Measurements from ENCODE around the gene PGM5.

The PGM5 gene

GRCh38 chr9:68426755-68427154, 70.3 kb downstream of the PGM5 start:
- Histone ChIP-seq H3K4me3 (ENCODE audit: low read length) (no peak overlapping the region), H3K36me3 (ENCODE audit: control insufficient read depth, insufficient read depth, low read length) (no peaks in the 10 kb centered on the region), H3K9ac (ENCODE audit: low read length) (no peak overlapping the region), H3K27me3 (ENCODE audit: control insufficient read depth, insufficient read depth, low read length) (no peaks in the 10 kb centered on the region), H3K4me1 (ENCODE audit: control insufficient read depth, insufficient read depth, low read length) (peaks cover 52% of the 10 kb centered on the region), H3K27ac (ENCODE audit: low read depth, low read length) (peak overlapping the region; percentile 81)

- H3K27me3 ChIP-seq (ENCODE audit: control insufficient read depth, insufficient read depth, low read length) = no peaks in the 10 kb centered on the region
- H3K4me3 ChIP-seq (ENCODE audit: low read length) = no peak overlapping the region
- H3K27ac ChIP-seq (ENCODE audit: low read depth, low read length) = peak overlapping the region; percentile 81
- peaks cover 52% of the 10 kb centered on the region for H3K4me1 ChIP-seq (ENCODE audit: control insufficient read depth, insufficient read depth, low read length)
- no peak overlapping the region for H3K9ac ChIP-seq (ENCODE audit: low read length)
- no peaks in the 10 kb centered on the region for H3K36me3 ChIP-seq (ENCODE audit: control insufficient read depth, insufficient read depth, low read length)
Measured at GRCh38 chr9:68427216-68427977, 71.0 kb downstream of the PGM5 start.

- H3K4me1 ChIP-seq (ENCODE audit: control insufficient read depth, insufficient read depth, low read length) = peaks cover 56% of the 10 kb centered on the region
- no peaks in the 10 kb centered on the region for H3K27me3 ChIP-seq (ENCODE audit: control insufficient read depth, insufficient read depth, low read length)
- H3K9ac ChIP-seq (ENCODE audit: low read length) = no peak overlapping the region
- H3K4me3 ChIP-seq (ENCODE audit: low read length) = no peak overlapping the region
- peak overlapping the region; percentile 81 for H3K27ac ChIP-seq (ENCODE audit: low read depth, low read length)
- no peaks in the 10 kb centered on the region for H3K36me3 ChIP-seq (ENCODE audit: control insufficient read depth, insufficient read depth, low read length)
Measured at GRCh38 chr9:68428481-68428880, 72.1 kb downstream of the PGM5 start.

- Histone ChIP-seq H3K9ac (ENCODE audit: low read length) (no peak overlapping the region), H3K4me1 (ENCODE audit: control insufficient read depth, insufficient read depth, low read length) (peaks cover 55% of the 10 kb centered on the region), H3K36me3 (ENCODE audit: control insufficient read depth, insufficient read depth, low read length) (no peaks in the 10 kb centered on the region), H3K27me3 (ENCODE audit: control insufficient read depth, insufficient read depth, low read length) (no peaks in the 10 kb centered on the region), H3K27ac (ENCODE audit: low read depth, low read length) (peak overlapping the region; percentile 81), H3K4me3 (ENCODE audit: low read length) (no peak overlapping the region)
Measured at GRCh38 chr9:68429631-68430030, 73.2 kb downstream of the PGM5 start.

GRCh38 chr9:68431307-68431706, 74.9 kb downstream of the PGM5 start:
- Histone ChIP-seq H3K27ac (ENCODE audit: low read depth, low read length) (peak overlapping the region; percentile 87), H3K9ac (ENCODE audit: low read length) (no peak overlapping the region), H3K36me3 (ENCODE audit: control insufficient read depth, insufficient read depth, low read length) (no peaks in the 10 kb centered on the region), H3K4me1 (ENCODE audit: control insufficient read depth, insufficient read depth, low read length) (peaks cover 52% of the 10 kb centered on the region), H3K27me3 (ENCODE audit: control insufficient read depth, insufficient read depth, low read length) (no peaks in the 10 kb centered on the region), H3K4me3 (ENCODE audit: low read length) (no peak overlapping the region)

- H3K4me1 ChIP-seq (ENCODE audit: control insufficient read depth, insufficient read depth, low read length) = peaks cover 40% of the 10 kb centered on the region
- no peak overlapping the region for H3K4me3 ChIP-seq (ENCODE audit: low read length)
- no peaks in the 10 kb centered on the region for H3K36me3 ChIP-seq (ENCODE audit: control insufficient read depth, insufficient read depth, low read length)
- no peak overlapping the region for H3K9ac ChIP-seq (ENCODE audit: low read length)
- H3K27ac ChIP-seq (ENCODE audit: low read depth, low read length) = peak overlapping the region; percentile 87
- H3K27me3 ChIP-seq (ENCODE audit: control insufficient read depth, insufficient read depth, low read length) = no peaks in the 10 kb centered on the region
Measured at GRCh38 chr9:68433531-68434110, 77.2 kb downstream of the PGM5 start.

- no peaks in the 10 kb centered on the region for H3K36me3 ChIP-seq (ENCODE audit: control insufficient read depth, insufficient read depth, low read length)
- no peaks in the 10 kb centered on the region for H3K27me3 ChIP-seq (ENCODE audit: control insufficient read depth, insufficient read depth, low read length)
- peak overlapping the region; percentile 82 for H3K27ac ChIP-seq (ENCODE audit: low read depth, low read length)
- H3K4me1 ChIP-seq (ENCODE audit: control insufficient read depth, insufficient read depth, low read length) = peaks cover 29% of the 10 kb centered on the region
- no peak overlapping the region for H3K4me3 ChIP-seq (ENCODE audit: low read length)
- no peak overlapping the region for H3K9ac ChIP-seq (ENCODE audit: low read length)
Measured at GRCh38 chr9:68437785-68438184, 81.4 kb downstream of the PGM5 start.

GRCh38 chr9:68443624-68444023, 87.2 kb downstream of the PGM5 start:
- Histone ChIP-seq H3K27ac (ENCODE audit: low read depth, low read length) (peak overlapping the region; percentile 94), H3K27me3 (ENCODE audit: control insufficient read depth, insufficient read depth, low read length) (no peaks in the 10 kb centered on the region), H3K4me3 (ENCODE audit: low read length) (no peak overlapping the region), H3K36me3 (ENCODE audit: control insufficient read depth, insufficient read depth, low read length) (no peaks in the 10 kb centered on the region), H3K9ac (ENCODE audit: low read length) (no peak overlapping the region), H3K4me1 (ENCODE audit: control insufficient read depth, insufficient read depth, low read length) (peaks cover 43% of the 10 kb centered on the region)

- Histone ChIP-seq H3K4me3 (ENCODE audit: low read length) (no peak overlapping the region), H3K4me1 (ENCODE audit: control insufficient read depth, insufficient read depth, low read length) (peaks cover 68% of the 10 kb centered on the region), H3K27ac (ENCODE audit: low read depth, low read length) (peak overlapping the region; percentile 94)
Measured at GRCh38 chr9:68446836-68447235, 90.4 kb downstream of the PGM5 start.

GRCh38 chr9:68447611-68448010, 91.2 kb downstream of the PGM5 start:
- Histone ChIP-seq H3K36me3 (ENCODE audit: control insufficient read depth, insufficient read depth, low read length) (no peaks in the 10 kb centered on the region), H3K9ac (ENCODE audit: low read length) (no peak overlapping the region), H3K27ac (ENCODE audit: low read depth, low read length) (peak overlapping the region; percentile 82)

More at GRCh38 chr9:68446836-68447235, 90.4 kb downstream of the PGM5 start:
- no peak overlapping the region for H3K9ac ChIP-seq (ENCODE audit: low read length)
- no peaks in the 10 kb centered on the region for H3K27me3 ChIP-seq (ENCODE audit: control insufficient read depth, insufficient read depth, low read length)
- H3K36me3 ChIP-seq (ENCODE audit: control insufficient read depth, insufficient read depth, low read length) = no peaks in the 10 kb centered on the region

GRCh38 chr9:68454579-68455334, 98.3 kb downstream of the PGM5 start:
- Histone ChIP-seq H3K9ac (ENCODE audit: low read length) (no peak overlapping the region), H3K27me3 (ENCODE audit: control insufficient read depth, insufficient read depth, low read length) (no peaks in the 10 kb centered on the region), H3K36me3 (ENCODE audit: control insufficient read depth, insufficient read depth, low read length) (no peaks in the 10 kb centered on the region), H3K4me3 (ENCODE audit: low read length) (no peak overlapping the region), H3K4me1 (ENCODE audit: control insufficient read depth, insufficient read depth, low read length) (peaks cover 52% of the 10 kb centered on the region), H3K27ac (ENCODE audit: low read depth, low read length) (peak overlapping the region; percentile 86)

More at GRCh38 chr9:68447611-68448010, 91.2 kb downstream of the PGM5 start:
- Histone ChIP-seq H3K27me3 (ENCODE audit: control insufficient read depth, insufficient read depth, low read length) (no peaks in the 10 kb centered on the region), H3K4me1 (ENCODE audit: control insufficient read depth, insufficient read depth, low read length) (peaks cover 70% of the 10 kb centered on the region), H3K4me3 (ENCODE audit: low read length) (no peak overlapping the region)

- no peaks in the 10 kb centered on the region for H3K27me3 ChIP-seq (ENCODE audit: control insufficient read depth, insufficient read depth, low read length)
- H3K36me3 ChIP-seq (ENCODE audit: control insufficient read depth, insufficient read depth, low read length) = no peaks in the 10 kb centered on the region
- peak overlapping the region; percentile 86 for H3K27ac ChIP-seq (ENCODE audit: low read depth, low read length)
- H3K9ac ChIP-seq (ENCODE audit: low read length) = no peak overlapping the region
- no peak overlapping the region for H3K4me3 ChIP-seq (ENCODE audit: low read length)
- peaks cover 51% of the 10 kb centered on the region for H3K4me1 ChIP-seq (ENCODE audit: control insufficient read depth, insufficient read depth, low read length)
Measured at GRCh38 chr9:68455451-68455850, 99.0 kb downstream of the PGM5 start.

All from rectal smooth muscle tissue (tissue), 1 donor.